Hepatocyte (in vitro differentiated cells): ENCODE results near the gene STYXL2.

ENCODE experiments used
- EZH2 ChIP-seq: fragments of 200-600 bp; sonication (generic); IDR thresholded peaks from 2 replicates; pipeline ENCODE4 v1.6.1; 2016; ENCODE audit warnings: antibody characterized with exemption, mild to moderate bottlenecking, borderline replicate concordance
- TF ChIP-seq, protein P1 (sequence below): fragments of 200-600 bp; sonication (generic); IDR thresholded peaks from 2 replicates; pipeline ENCODE4 v1.5.1; 2016; ENCODE audit warnings: antibody characterized with exemption, mild to moderate bottlenecking; ENCODE audit not compliant: poor library complexity

DNA sequence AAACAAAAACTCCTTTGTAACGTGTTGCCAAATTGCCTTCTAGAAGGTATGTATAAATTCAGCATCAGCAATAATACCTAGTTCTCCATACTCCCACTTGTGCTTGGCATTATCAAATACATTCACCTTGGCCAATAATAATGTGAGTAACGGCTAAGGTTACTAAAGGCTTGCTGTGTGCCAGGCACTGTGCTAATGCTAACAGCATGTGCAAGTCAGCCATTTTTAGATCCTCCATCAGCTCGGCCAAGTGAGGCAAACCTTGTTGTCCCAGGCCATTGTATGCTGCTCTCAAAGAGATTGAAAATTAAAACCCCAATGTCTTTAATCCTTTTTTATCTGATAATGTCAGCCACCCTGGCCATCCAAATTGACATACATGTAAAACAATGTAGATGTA lies 48.1 kb downstream of the STYXL2 start:
- TF ChIP-seq, protein P1, sequence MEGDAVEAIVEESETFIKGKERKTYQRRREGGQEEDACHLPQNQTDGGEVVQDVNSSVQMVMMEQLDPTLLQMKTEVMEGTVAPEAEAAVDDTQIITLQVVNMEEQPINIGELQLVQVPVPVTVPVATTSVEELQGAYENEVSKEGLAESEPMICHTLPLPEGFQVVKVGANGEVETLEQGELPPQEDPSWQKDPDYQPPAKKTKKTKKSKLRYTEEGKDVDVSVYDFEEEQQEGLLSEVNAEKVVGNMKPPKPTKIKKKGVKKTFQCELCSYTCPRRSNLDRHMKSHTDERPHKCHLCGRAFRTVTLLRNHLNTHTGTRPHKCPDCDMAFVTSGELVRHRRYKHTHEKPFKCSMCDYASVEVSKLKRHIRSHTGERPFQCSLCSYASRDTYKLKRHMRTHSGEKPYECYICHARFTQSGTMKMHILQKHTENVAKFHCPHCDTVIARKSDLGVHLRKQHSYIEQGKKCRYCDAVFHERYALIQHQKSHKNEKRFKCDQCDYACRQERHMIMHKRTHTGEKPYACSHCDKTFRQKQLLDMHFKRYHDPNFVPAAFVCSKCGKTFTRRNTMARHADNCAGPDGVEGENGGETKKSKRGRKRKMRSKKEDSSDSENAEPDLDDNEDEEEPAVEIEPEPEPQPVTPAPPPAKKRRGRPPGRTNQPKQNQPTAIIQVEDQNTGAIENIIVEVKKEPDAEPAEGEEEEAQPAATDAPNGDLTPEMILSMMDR, result no peak
- no peak for TF ChIP-seq EZH2
